GM12878 (cell line): Measurements from ENCODE around the gene FICD. TPM values are rescaled to one million over a fixed set of nuclear protein-coding genes. Genes with fewer than 3 reads are reported as not detected.

Source experiments
- EP300 ChIP-seq, 2 experiments: fragments of 150-350 bp in 1 of 2; IDR thresholded peaks; 2 replicates each; pipeline ENCODE4 v1.6.1; 2011 to 2012; ENCODE audit warnings: low read depth in 2 of 2, low read length in 2 of 2, borderline replicate concordance in 1 of 2, improper control_type of control experiment in 1 of 2, inconsistent platforms in 1 of 2; ENCODE audit not compliant: control insufficient read depth in 1 of 2
- HDAC6 ChIP-seq: fragments of 200-600 bp; sonication (generic); IDR thresholded peaks from one replicate; pipeline ENCODE4 v1.8.0; 2017; ENCODE audit warnings: antibody characterized with exemption; ENCODE audit not compliant: unreplicated experiment
- KAT2A ChIP-seq: conservative IDR thresholded peaks from 2 replicates; pipeline ENCODE4 v1.6.1; 2011; ENCODE audit warnings: low read depth, low read length; ENCODE audit not compliant: control insufficient read depth
- NFIC ChIP-seq: IDR thresholded peaks from 2 replicates; pipeline ENCODE4 v1.6.1; 2012; ENCODE audit warnings: low read depth, mild to moderate bottlenecking, inconsistent platforms, low read length, moderate library complexity
- NFYA ChIP-seq: IDR thresholded peaks from 2 replicates; pipeline ENCODE4 v1.6.1; 2011; ENCODE audit warnings: low read depth, mild to moderate bottlenecking, low read length, improper control_type of control experiment, borderline replicate concordance
- NRF1 ChIP-seq: conservative IDR thresholded peaks from 2 replicates; pipeline ENCODE4 v1.6.1; 2011; ENCODE audit warnings: mild to moderate bottlenecking, low read depth, low read length, improper control_type of control experiment
- PAX5 ChIP-seq: IDR thresholded peaks from 2 replicates; pipeline ENCODE4 v1.6.1; 2011; ENCODE audit warnings: low read depth, low read length, borderline replicate concordance
- POLR2AphosphoS2 ChIP-seq: IDR thresholded peaks from 2 replicates; pipeline ENCODE4 v1.6.1; 2011; ENCODE audit warnings: low read depth, mild to moderate bottlenecking, low read length, improper control_type of control experiment, moderate library complexity
- SREBF1 ChIP-seq: IDR thresholded peaks from 2 replicates; pipeline ENCODE4 v1.6.1; 2012; ENCODE audit warnings: mild to moderate bottlenecking, low read length
- YY1 ChIP-seq: IDR thresholded peaks from 2 replicates; pipeline ENCODE4 v1.6.1; 2011; ENCODE audit warnings: low read depth, mild to moderate bottlenecking, low read length
- ZNF384 ChIP-seq: IDR thresholded peaks from 2 replicates; pipeline ENCODE4 v1.6.1; 2012; ENCODE audit warnings: low read depth, mild to moderate bottlenecking, low read length, improper control_type of control experiment, borderline replicate concordance
- polyA plus RNA-seq, 11 experiments: library from polyadenylated mRNA; depleted of rRNA in 4 of 11; unstranded in 6 of 11; stranded (reverse) in 5 of 11; fragments of >200 nt; fragmentation: Nextera tagmentation in 4 of 11; fragmentation: Illumina TruSeq in 1 of 11; extraction: Ambion mirVana in 4 of 11; extraction: Trizol in 1 of 11; gene quantifications; 1 replicate in 1 of 11; 2 replicates in 10 of 11; pipeline versions ENCODE4 v1.2.1 to v1.2.3, GENCODE V29; 2011 to 2016; ENCODE audit warnings: inconsistent platforms in 2 of 11, missing spikeins in 2 of 11, low read depth in 1 of 11
- total RNA-seq, 4 experiments: library from RNA; depleted of rRNA in 3 of 4; stranded (reverse); fragments of >200 nt in 3 of 4; fragmentation: Illumina TruSeq in 1 of 4; extraction: Trizol in 1 of 4; gene quantifications; 2 replicates each; pipeline versions ENCODE4 v1.2.1 to v1.2.3, GENCODE V29; 2013 to 2021
- TF ChIP-seq, protein P1 (sequence below): IDR thresholded peaks from 2 replicates; pipeline ENCODE4 v1.6.1; 2012; ENCODE audit warnings: low read depth, low read length, improper control_type of control experiment

Gene FICD
- total and polyA plus RNA-seq, 10 of the 15 experiments (the other 5 are each of a cell fraction or from before 2014, with no cell fraction given): 1.1 to 9.4 (median 4.3) TPM

DNA sequence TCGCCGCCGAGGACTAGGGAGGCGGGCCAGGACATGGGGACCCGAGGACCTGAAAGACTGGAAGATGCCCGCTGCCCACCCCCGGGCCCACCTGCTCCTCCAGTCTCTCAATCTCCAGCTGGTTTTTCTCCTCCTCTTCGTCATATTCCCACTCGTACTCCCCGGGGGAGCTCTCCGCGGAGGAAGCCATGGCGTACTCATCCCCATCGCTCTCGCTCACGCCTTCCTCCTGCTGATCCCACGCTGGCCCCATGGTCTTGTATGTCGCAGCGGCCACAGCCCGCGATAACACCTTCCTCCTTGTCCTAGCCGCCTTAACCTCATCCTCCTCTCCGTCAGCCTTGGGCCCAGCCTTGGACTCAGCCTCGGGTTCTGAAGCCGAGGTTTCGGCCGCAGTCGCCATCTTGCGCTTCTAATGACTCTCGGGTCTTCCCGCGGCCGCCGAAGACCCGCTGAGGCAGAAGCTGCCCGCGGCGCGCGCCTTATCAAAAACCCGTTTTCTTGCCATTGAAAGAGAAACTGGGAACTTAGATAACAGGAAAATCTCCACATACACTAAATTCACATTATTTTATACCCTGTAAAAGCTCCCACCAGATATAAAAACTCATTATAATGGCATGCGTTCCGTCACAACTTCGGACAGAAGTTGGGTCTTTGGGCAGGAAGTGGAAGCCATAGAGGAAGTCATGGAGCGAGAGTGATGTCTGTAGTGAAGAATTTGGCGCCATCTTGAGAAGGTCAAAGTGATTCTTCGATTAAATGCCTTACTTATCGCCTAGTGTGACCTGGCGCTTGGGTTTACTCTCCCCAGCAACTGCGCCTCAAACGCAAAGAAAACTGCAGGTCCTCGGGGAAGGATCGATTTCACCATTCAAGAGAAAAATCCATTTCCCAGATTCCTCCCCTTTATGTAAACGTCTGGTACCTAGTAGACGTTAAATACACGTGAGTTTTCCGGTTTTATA is 46.0 kb downstream of the FICD start, which contains the start of gene SART3 (continued):
- no peak for TF ChIP-seq NRF1
- TF ChIP-seq SREBF1: no peak
- no peak for TF ChIP-seq PAX5
- no peak for TF ChIP-seq EP300 (IDR thresholded peaks at IDR 0.05; ENCODE audit: borderline replicate concordance in 1 of 2, control insufficient read depth in 1 of 2, low read depth in 2 of 2, low read length in 2 of 2)
- TF ChIP-seq NFIC: no peak
- TF ChIP-seq, protein P1, sequence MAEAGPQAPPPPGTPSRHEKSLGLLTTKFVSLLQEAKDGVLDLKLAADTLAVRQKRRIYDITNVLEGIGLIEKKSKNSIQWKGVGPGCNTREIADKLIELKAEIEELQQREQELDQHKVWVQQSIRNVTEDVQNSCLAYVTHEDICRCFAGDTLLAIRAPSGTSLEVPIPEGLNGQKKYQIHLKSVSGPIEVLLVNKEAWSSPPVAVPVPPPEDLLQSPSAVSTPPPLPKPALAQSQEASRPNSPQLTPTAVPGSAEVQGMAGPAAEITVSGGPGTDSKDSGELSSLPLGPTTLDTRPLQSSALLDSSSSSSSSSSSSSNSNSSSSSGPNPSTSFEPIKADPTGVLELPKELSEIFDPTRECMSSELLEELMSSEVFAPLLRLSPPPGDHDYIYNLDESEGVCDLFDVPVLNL: 0 out of 2 replicates have a peak, but pooled peaks have one; percentile 50
- peak; percentile 98 for TF ChIP-seq YY1
- TF ChIP-seq POLR2AphosphoS2: no peak
- no peak for TF ChIP-seq KAT2A
- no peak for TF ChIP-seq NFYA
- TF ChIP-seq ZNF384: no peak
- TF ChIP-seq HDAC6: no peak
